ENCODE data around the gene INSIG1. TPM values are rescaled to one million over a fixed set of nuclear protein-coding genes. Genes with fewer than 3 reads are reported as not detected.

The INSIG1 gene
- total and polyA plus RNA-seq, 12 donors, result 9.9 to 249 (median 56.1) TPM

DNA sequence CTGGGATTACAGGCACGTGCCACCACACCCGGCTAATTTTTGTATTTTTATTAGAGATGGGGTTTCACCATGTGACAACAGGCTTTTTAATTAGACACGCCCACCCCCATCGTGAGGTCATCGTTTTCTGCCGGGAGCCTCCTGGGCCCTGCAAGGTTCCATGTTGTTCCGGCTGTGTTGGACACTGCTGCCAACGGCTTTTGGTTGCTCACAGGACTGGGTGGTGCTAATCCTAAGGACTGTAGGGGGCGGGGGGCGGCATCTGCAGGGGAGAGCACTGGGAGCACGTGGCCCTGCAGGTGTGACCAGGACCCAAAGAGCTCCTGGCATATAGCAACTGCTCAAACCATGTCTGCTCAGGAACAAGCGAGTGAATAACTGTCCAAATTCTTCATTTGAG is 29.5 kb upstream of the INSIG1 start:
- Histone ChIP-seq H3K9me3 (replicated peaks in 1 of 3) (no peaks in the 10 kb centered on the region), H3K36me3 (replicated peaks in 1 of 2) (no peaks in the 10 kb centered on the region), H3K4me3 (no peak overlapping the region), H3K27me3 (peaks cover 4% of the 10 kb centered on the region), H3K27ac (no peak overlapping the region), H3K4me1 (replicated peaks in 1 of 2) (no peaks in the 10 kb centered on the region)
- 85 to 94% (median 90%) methylated on average over 9 to 12 of the region's 12 CpGs for WGBS, 4 donors
- no peak for DNase-seq
- intact Hi-C loops (cut with DNase I), result no loop called here
- TF ChIP-seq, protein P1, sequence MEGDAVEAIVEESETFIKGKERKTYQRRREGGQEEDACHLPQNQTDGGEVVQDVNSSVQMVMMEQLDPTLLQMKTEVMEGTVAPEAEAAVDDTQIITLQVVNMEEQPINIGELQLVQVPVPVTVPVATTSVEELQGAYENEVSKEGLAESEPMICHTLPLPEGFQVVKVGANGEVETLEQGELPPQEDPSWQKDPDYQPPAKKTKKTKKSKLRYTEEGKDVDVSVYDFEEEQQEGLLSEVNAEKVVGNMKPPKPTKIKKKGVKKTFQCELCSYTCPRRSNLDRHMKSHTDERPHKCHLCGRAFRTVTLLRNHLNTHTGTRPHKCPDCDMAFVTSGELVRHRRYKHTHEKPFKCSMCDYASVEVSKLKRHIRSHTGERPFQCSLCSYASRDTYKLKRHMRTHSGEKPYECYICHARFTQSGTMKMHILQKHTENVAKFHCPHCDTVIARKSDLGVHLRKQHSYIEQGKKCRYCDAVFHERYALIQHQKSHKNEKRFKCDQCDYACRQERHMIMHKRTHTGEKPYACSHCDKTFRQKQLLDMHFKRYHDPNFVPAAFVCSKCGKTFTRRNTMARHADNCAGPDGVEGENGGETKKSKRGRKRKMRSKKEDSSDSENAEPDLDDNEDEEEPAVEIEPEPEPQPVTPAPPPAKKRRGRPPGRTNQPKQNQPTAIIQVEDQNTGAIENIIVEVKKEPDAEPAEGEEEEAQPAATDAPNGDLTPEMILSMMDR (IDR thresholded peaks at IDR 0.05), result no peak
- no peak for TF ChIP-seq POLR2A (IDR thresholded peaks at IDR 0.05)

DNA sequence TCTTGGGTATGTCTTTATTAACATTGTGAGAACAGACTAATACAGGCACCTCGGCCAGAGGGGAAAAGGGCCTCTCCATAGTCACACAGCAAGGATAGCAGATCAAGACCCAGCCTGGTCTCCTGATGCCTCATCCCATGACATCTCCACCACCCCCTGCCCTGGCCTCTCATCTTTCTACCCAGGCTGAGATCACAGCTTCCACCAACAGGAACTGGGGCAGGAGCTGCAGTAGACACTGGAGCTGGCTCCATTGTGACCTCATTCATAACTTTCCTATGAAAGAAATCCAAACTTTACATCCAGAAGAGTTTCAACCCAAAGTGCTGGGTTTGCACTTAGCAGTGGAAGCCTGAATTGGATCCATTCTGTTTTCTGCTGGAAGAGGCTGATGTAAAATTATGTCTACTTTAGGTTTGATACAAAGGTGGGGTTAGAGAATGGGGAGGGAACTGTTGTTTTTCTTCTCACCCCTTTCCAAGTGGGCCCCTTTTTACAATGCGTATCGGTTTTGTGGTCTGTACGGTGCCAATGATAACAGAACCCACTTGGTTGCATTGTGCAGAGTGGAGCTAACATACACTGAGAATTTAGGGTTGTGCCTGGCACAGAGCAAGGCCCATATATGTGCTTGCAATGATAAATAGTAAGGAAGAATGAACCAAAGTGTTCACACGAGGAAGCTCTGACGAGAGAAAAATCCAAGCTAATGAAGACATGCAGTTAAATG is 28.6 kb upstream of the INSIG1 start:
- peaks cover 4% of the 10 kb centered on the region for H3K27me3 ChIP-seq
- H3K9me3 ChIP-seq (replicated peaks in 1 of 3), result no peaks in the 10 kb centered on the region
- H3K36me3 ChIP-seq (replicated peaks in 1 of 2), result no peaks in the 10 kb centered on the region
- no peak overlapping the region for H3K27ac ChIP-seq
- no peak overlapping the region for H3K4me3 ChIP-seq
- intact Hi-C loops (cut with DNase I), result no loop called here
- no peaks in the 10 kb centered on the region for H3K4me1 ChIP-seq (replicated peaks in 1 of 2)
- DNase-seq, result no peak
- 76 to 90% (median 88%) methylated on average over 6 of the region's 6 CpGs for WGBS, 4 donors
- no peak for TF ChIP-seq POLR2A (IDR thresholded peaks at IDR 0.05)
- TF ChIP-seq, protein P1 (IDR thresholded peaks at IDR 0.05), result no peak

DNA sequence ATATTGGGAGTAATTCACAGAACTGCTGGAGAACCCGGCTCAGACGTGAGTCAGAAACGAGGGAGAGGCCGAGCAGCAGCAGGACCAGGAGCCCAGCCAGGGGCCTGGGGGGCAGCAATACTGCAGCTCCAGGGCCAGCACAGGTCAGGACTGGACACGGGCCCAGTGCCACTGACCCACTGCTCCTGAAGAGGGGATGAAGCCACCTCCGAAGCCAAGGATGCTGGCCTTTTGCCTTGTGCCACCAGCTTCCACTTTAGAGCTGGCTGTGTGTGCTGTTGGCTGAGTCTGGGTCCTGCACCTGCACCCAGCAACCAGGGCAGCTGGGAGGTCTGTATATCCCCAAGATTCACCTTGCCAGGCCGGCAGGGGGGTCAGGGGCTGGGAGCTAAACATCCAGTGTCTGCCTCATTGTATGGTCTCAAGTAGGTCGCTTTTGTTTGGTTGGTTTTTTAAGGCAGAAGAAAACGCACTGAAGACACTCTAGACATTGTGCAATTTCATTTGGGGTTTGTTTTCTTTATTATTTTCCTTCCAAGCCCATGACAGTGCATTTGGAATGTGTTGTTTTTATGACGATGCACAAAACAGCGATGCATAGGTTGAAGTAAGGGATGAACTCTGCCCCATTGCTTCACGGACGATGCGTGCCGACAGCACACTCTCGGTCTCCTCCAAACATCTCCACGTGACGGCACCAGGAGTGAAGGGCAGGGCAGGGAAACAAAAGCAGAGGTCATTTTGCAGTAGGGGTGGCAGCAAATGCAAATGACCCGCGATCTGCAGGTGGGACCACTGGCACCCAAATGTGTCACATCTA is 27.7 kb upstream of the INSIG1 start:
- TF ChIP-seq, protein P1 (IDR thresholded peaks at IDR 0.05), result no peak
- no peak for TF ChIP-seq POLR2A (IDR thresholded peaks at IDR 0.05)
- H3K27me3 ChIP-seq, result peaks cover 4% of the 10 kb centered on the region
- intact Hi-C loops (cut with DNase I), result no loop called here
- H3K27ac ChIP-seq, result no peak overlapping the region
- H3K9me3 ChIP-seq (replicated peaks in 1 of 3), result no peaks in the 10 kb centered on the region
- H3K4me3 ChIP-seq, result no peak overlapping the region
- 74 to 84% (median 80%) methylated on average over 18 to 20 of the region's 20 CpGs for WGBS, 4 donors
- no peak for DNase-seq
- H3K36me3 ChIP-seq (replicated peaks in 1 of 2), result no peaks in the 10 kb centered on the region
- no peaks in the 10 kb centered on the region for H3K4me1 ChIP-seq (replicated peaks in 1 of 2)

DNA sequence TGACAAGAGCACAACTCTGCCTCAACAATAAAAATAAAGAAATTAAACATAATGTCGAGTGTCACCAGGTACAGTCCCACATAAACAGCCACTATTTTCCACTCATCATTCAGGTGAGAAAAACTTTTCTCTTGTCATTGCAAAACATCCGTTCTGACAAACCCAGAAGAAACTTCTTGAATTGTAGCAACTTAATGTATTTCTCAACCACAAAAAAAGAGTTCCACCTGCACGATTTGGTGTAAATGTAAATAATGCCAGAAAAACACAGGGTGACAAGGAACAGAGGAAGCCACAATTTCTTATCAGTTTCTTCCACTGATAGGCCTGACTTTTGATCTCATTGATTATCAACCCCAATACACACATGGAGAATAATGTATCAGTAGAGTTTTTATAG is 26.8 kb upstream of the INSIG1 start:
- intact Hi-C loops (cut with DNase I), result no loop called here
- DNase-seq, result no peak
- H3K4me3 ChIP-seq, result no peak overlapping the region
- no peak for TF ChIP-seq POLR2A (IDR thresholded peaks at IDR 0.05)
- TF ChIP-seq, protein P1 (IDR thresholded peaks at IDR 0.05), result no peak
- no peaks in the 10 kb centered on the region for H3K9me3 ChIP-seq (replicated peaks in 1 of 3)
- H3K27me3 ChIP-seq, result peaks cover 4% of the 10 kb centered on the region
- H3K36me3 ChIP-seq (replicated peaks in 1 of 2), result no peaks in the 10 kb centered on the region
- H3K27ac ChIP-seq, result no peak overlapping the region
- no peaks in the 10 kb centered on the region for H3K4me1 ChIP-seq (replicated peaks in 1 of 2)
- 67 to 77% (median 69%) methylated on average over 3 of the region's 3 CpGs for WGBS, 4 donors

Measured in adrenal gland (tissue), 12 donors.